Breast epithelium (tissue), 3 donors: ENCODE results near the gene KLK8.

Experiments used
- POLR2A ChIP-seq: fragments of 450-650 bp; IDR thresholded peaks from one replicate; pipeline ENCODE4 v1.6.1; 2016; ENCODE audit warnings: antibody characterized with exemption, mild to moderate bottlenecking, moderate library complexity
- POLR2AphosphoS5 ChIP-seq, 3 donors: sonication (generic); formaldehyde crosslinking; IDR thresholded peaks; one replicate each; pipeline ENCODE4 v1.6.1; 2017; ENCODE audit warnings: antibody characterized with exemption in 3 of 3
- TF ChIP-seq, protein P1 (sequence below), 3 donors: fragments of 450-650 bp; IDR thresholded peaks; one replicate each; pipeline ENCODE4 v1.5.1; 2016 to 2017; ENCODE audit warnings: antibody characterized with exemption in 3 of 3, mild to moderate bottlenecking in 3 of 3, moderate library complexity in 3 of 3

- TF ChIP-seq, protein P1, sequence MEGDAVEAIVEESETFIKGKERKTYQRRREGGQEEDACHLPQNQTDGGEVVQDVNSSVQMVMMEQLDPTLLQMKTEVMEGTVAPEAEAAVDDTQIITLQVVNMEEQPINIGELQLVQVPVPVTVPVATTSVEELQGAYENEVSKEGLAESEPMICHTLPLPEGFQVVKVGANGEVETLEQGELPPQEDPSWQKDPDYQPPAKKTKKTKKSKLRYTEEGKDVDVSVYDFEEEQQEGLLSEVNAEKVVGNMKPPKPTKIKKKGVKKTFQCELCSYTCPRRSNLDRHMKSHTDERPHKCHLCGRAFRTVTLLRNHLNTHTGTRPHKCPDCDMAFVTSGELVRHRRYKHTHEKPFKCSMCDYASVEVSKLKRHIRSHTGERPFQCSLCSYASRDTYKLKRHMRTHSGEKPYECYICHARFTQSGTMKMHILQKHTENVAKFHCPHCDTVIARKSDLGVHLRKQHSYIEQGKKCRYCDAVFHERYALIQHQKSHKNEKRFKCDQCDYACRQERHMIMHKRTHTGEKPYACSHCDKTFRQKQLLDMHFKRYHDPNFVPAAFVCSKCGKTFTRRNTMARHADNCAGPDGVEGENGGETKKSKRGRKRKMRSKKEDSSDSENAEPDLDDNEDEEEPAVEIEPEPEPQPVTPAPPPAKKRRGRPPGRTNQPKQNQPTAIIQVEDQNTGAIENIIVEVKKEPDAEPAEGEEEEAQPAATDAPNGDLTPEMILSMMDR (IDR thresholded peaks at IDR 0.05), result no peak
- TF ChIP-seq POLR2AphosphoS5 (IDR thresholded peaks at IDR 0.05) (no peak), POLR2A (no peak)
Observed at GRCh38 chr19:51036519-51036918, 35.1 kb upstream of the KLK8 start.
